Colonic mucosa (tissue), 4 donors: ENCODE measurements around the gene RASGRP3. TPM values are rescaled to one million over a fixed set of nuclear protein-coding genes. Genes with fewer than 3 reads are reported as not detected.

Experiments used
- DNase-seq: peaks from one replicate; pipeline ENCODE4 v3.0.0-alpha.2; 2020
- H3K27ac ChIP-seq: fragments of 200-600 bp; one replicate; pipeline ENCODE4 v1.8.0; 2021
- H3K27me3 ChIP-seq: fragments of 200-600 bp; one replicate; pipeline ENCODE4 v1.8.0; 2021
- H3K36me3 ChIP-seq: fragments of 200-600 bp; one replicate; pipeline ENCODE4 v1.8.0; 2021
- H3K4me1 ChIP-seq: fragments of 200-600 bp; one replicate; pipeline ENCODE4 v1.8.0; 2021; ENCODE audit warnings: mild to moderate bottlenecking
- H3K4me3 ChIP-seq: fragments of 200-600 bp; one replicate; pipeline ENCODE4 v1.8.0; 2021
- H3K9ac ChIP-seq, 2 donors: one replicate each; pipeline ENCODE4 v1.7.0; 2013; ENCODE audit warnings: control low read depth in 2 of 2, low read depth in 2 of 2, low read length in 2 of 2
- H3K9me3 ChIP-seq: fragments of 200-600 bp; one replicate; pipeline ENCODE4 v1.8.0; 2021
- intact Hi-C: fragments of 100-400 bp; cut with DNase I; formaldehyde crosslinking; loops from one replicate; pipeline ENCODE4 v1.14.1; 2022
- total RNA-seq, 2 donors: library from RNA; stranded (reverse); fragmentation: NEBNext Ultra II Directional in 1 of 2; extraction: Animal tissue kit (Norgen Biotek cat#: 25700) in 1 of 2; gene quantifications; one replicate each; pipeline ENCODE4 v1.2.1, GENCODE V29; 2021
- TF ChIP-seq, protein P1 (sequence below): fragments of 200-600 bp; IDR thresholded peaks from one replicate; pipeline ENCODE4 v1.8.0; 2022; ENCODE audit warnings: antibody characterized with exemption, mild to moderate bottlenecking
- donor health status: healthy.
- donor health status: DM: no; HTN: no; CAD: no.
- donor health status: DM: no; HTN: no; CAD: no.

Gene RASGRP3
- total RNA-seq, 2 donors from 2014 or later, result 3.6 to 3.9 TPM

DNA sequence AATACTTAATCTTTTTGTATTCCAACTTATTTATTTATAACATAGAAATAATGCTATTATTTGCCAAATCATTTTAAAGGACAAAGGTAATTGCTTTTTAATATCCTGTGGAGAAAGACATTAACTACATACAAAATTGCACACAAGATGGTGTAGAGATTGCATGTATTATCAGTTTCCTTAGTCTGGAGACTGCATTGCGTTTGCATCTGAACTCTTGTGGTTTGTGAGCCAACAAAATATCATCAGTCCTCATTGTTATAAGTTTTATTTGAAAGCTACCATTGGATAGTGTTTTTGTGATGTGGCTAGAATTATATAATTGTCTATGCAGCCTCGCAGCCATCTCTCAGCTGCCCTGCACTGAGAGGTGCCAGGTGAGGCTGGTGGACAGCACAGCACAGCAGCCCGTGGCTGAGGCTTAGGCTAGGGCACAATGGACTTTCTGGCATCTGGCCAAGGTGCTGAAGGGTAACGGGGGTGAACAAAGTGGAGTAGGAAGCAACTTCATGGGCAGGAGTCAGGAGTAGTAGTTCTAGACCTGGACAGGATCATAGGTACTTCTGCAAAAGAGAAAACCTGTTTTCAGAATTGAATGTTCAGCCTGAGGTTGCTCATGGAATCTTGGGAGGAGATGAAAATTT, 15.1 kb downstream of the RASGRP3 start:
- Histone ChIP-seq H3K9ac (no peak overlapping the region), H3K36me3 (no peaks in the 10 kb centered on the region), H3K27me3 (no peaks in the 10 kb centered on the region), H3K4me3 (no peak overlapping the region), H3K4me1 (no peaks in the 10 kb centered on the region), H3K27ac (no peak overlapping the region), H3K9me3 (no peaks in the 10 kb centered on the region)
- intact Hi-C loops, result no loop called here
- DNase-seq, result no peak
- TF ChIP-seq, protein P1, sequence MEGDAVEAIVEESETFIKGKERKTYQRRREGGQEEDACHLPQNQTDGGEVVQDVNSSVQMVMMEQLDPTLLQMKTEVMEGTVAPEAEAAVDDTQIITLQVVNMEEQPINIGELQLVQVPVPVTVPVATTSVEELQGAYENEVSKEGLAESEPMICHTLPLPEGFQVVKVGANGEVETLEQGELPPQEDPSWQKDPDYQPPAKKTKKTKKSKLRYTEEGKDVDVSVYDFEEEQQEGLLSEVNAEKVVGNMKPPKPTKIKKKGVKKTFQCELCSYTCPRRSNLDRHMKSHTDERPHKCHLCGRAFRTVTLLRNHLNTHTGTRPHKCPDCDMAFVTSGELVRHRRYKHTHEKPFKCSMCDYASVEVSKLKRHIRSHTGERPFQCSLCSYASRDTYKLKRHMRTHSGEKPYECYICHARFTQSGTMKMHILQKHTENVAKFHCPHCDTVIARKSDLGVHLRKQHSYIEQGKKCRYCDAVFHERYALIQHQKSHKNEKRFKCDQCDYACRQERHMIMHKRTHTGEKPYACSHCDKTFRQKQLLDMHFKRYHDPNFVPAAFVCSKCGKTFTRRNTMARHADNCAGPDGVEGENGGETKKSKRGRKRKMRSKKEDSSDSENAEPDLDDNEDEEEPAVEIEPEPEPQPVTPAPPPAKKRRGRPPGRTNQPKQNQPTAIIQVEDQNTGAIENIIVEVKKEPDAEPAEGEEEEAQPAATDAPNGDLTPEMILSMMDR, result no peak

GRCh38 chr2:33492399-33493134, 16.1 kb downstream of the RASGRP3 start:
- Histone ChIP-seq H3K4me3 (no peak overlapping the region), H3K27ac (no peak overlapping the region), H3K4me1 (no peaks in the 10 kb centered on the region), H3K36me3 (no peaks in the 10 kb centered on the region), H3K27me3 (no peaks in the 10 kb centered on the region), H3K9me3 (no peaks in the 10 kb centered on the region), H3K9ac (no peak overlapping the region)
- TF ChIP-seq, protein P1, result no peak
- intact Hi-C loops, result no loop called here
- no peak for DNase-seq

DNA sequence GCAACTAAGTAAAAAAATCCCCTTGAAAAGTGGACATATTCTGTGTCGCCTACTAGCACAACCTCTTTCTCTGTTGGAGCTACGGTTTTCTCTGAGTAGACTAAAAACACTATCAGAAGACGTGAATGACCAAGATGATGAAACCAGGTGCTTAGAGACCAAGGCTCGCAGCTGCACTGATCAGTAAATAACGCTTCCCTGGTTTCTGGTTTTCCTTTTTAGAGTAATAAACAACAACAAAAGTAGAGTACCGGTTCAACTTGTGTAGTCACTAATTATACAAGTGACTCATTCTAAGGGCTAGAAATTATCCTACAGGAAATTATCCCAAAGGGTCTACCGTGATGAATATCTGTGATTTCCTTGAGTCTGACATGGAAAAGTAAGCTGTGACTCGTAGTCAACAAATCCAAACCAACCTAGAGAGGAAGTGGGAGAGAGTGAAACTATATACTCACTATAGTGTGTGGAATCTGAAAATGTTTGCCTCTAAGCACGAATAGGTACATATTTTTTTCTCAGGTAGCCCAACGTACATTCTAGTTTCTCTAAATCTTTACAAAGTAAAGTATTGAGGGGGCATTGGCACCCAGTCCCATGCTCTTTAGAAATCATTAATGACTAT, 17.8 kb downstream of the RASGRP3 start:
- TF ChIP-seq, protein P1, result no peak
- Histone ChIP-seq H3K27ac (no peak overlapping the region), H3K4me1 (no peaks in the 10 kb centered on the region), H3K27me3 (no peaks in the 10 kb centered on the region), H3K9me3 (no peaks in the 10 kb centered on the region), H3K4me3 (no peak overlapping the region), H3K9ac (no peak overlapping the region), H3K36me3 (no peaks in the 10 kb centered on the region)
- DNase-seq, result no peak
- intact Hi-C loops, result no loop called here

DNA sequence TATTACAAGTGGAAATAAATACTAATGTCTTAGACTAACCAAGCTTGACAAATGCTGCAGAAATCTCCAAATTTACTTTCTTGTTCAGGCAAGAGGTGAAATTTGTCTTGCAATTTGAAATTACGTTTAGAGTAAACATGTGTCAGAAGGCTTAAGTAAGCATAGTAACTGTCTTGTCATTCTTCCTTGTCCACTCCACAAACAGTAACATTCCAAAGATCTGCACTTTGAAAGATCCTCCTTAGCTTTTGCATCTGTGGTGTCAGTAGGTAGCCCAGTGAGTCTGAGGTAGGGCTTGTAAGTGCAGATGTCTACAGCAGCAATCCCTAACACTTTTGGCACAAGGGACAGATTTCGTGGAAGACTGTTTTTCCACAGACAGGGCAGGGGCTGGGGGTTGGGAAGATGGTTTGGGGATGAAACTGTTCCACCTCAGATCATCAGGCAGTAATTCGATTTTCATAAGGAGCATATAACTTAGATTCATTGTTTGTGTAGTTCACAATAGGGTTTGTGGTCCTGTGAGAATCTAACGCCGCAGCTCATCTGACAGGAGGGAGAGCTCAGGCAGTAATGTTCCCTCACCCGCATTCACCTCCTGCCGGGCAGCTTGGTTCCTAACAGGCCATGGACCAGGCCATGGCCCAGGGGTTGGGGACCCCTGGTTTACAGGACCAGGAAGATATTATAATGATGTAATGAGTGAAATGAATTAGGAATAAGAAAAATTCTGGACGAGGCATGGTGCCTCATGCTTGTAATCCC, 18.6 kb downstream of the RASGRP3 start:
- no peak overlapping the region for H3K9ac ChIP-seq
- H3K4me3 ChIP-seq, result no peak overlapping the region
- intact Hi-C loops, result no loop called here
- H3K4me1 ChIP-seq, result no peaks in the 10 kb centered on the region
- DNase-seq, result no peak
- no peak overlapping the region for H3K27ac ChIP-seq
- TF ChIP-seq, protein P1, result no peak
- H3K27me3 ChIP-seq, result no peaks in the 10 kb centered on the region
- H3K9me3 ChIP-seq, result no peaks in the 10 kb centered on the region
- no peaks in the 10 kb centered on the region for H3K36me3 ChIP-seq

- Histone ChIP-seq H3K4me3 (no peak overlapping the region), H3K27me3 (no peaks in the 10 kb centered on the region), H3K27ac (no peak overlapping the region), H3K9ac (no peak overlapping the region), H3K9me3 (no peaks in the 10 kb centered on the region), H3K4me1 (no peaks in the 10 kb centered on the region), H3K36me3 (no peaks in the 10 kb centered on the region)
- DNase-seq, result no peak
- TF ChIP-seq, protein P1, result no peak
- intact Hi-C loops, result no loop called here
Measured at GRCh38 chr2:33495683-33496082, 19.2 kb downstream of the RASGRP3 start.
